ENCODE measurements around the gene WIPF3.

WIPF3 gene

DNA sequence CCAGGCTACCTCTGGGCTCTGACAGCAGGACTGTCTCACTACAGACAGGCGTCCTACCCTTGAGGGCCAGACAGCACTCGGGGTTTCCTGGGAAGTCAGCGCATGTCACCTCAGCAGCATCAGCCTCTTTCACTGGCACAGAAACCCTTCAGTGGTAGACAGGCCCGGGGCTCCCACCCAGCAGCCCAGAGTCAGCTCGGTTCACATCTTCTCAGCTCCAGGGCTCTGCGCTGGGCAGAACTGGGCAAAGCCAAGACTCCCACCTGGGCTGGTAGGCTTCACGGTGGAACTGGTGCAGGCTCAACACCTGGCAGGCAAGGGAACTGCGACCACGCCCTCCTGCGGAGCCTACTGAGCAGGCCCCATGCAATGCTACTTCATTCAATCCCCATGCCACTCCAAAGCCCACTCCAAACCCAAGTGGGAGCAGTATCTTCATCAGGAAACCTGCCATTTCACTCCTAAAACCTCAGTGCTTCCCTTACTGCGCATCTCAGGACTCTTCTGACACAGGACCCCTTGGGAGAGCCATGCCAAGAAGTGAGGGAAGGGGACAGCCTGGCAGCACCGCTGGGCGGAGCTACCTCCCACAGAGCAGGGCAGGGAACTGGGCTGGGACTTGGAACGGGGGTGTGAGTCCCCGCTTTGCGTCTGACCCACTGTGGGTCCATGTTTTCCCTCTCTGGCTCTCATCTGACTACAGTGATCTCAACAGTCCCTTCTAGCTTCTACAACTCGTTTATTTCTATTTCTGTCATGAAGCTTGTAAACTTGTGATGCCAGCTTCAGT is 122.9 kb downstream of the WIPF3 start:
- H3K4me3 ChIP-seq (ENCODE audit: low read depth, low read length): no peak overlapping the region
- TF ChIP-seq, protein P1, sequence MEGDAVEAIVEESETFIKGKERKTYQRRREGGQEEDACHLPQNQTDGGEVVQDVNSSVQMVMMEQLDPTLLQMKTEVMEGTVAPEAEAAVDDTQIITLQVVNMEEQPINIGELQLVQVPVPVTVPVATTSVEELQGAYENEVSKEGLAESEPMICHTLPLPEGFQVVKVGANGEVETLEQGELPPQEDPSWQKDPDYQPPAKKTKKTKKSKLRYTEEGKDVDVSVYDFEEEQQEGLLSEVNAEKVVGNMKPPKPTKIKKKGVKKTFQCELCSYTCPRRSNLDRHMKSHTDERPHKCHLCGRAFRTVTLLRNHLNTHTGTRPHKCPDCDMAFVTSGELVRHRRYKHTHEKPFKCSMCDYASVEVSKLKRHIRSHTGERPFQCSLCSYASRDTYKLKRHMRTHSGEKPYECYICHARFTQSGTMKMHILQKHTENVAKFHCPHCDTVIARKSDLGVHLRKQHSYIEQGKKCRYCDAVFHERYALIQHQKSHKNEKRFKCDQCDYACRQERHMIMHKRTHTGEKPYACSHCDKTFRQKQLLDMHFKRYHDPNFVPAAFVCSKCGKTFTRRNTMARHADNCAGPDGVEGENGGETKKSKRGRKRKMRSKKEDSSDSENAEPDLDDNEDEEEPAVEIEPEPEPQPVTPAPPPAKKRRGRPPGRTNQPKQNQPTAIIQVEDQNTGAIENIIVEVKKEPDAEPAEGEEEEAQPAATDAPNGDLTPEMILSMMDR (IDR thresholded peaks at IDR 0.05; ENCODE audit: control insufficient read depth, extremely low read depth, insufficient read depth): no peak
- DNase-seq (ENCODE audit: low read depth): no peak

DNA sequence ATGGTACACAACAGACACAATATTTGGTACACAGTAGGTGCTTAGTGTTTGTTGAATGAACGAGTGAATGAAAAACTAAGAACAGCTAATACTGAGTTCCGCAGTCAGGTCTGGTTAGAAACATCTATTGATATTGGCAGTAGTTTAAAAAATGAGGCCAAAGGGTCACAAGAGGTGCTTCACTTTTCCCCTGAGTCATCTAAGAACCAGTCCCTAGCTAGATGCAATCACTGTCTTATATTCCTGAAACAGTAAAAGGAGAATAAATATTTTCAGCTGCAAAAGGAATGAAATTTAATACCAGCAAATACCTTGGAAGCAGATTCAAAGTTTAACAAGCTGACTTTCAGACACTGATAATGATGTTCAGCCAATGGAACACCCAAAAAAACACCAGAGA is 128.8 kb downstream of the WIPF3 start:
- DNase-seq (ENCODE audit: low read depth): no peak
- H3K4me3 ChIP-seq (ENCODE audit: low read depth, low read length): no peak overlapping the region
- TF ChIP-seq, protein P1 (IDR thresholded peaks at IDR 0.05; ENCODE audit: control insufficient read depth, extremely low read depth, insufficient read depth): no peak

DNA sequence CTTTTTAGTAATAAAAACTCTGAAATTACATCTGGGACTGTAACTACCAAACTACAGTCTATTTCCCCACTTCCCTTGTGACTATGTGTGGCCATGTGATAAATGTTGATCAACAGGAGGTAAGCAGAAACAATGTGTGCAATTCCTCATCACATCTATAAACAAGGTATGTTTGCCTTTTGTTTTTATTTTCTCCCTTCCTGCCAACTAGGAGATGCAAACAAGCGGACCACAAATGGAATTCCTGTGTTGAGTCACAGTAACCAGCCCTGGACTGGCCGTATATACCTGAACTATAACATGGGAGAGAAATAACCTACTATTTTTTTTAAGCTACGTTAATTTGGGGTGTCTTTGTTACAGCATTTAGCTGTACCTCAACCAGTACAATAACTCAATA is 130.8 kb downstream of the WIPF3 start:
- no peak overlapping the region for H3K4me3 ChIP-seq (ENCODE audit: low read depth, low read length)
- DNase-seq (ENCODE audit: low read depth): no peak
- TF ChIP-seq, protein P1 (IDR thresholded peaks at IDR 0.05; ENCODE audit: control insufficient read depth, extremely low read depth, insufficient read depth): no peak

DNA sequence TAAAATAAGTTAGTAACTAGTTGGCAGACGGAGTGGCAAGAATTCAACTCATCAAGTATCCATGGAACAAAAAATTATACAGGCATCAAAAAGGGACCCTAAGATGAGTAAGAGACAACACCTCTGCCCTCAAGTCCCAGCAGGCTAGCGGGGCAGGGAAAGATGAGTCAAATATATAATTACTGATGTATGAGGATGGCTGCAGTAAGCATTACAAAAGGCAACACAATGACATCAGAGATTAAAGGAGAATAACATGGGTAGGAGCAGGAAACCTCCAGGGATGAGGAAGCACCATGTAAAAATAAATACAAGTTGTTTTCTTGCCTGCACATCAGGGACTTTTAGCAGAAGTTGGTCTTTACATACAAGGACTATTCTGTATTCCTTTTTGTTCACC is 133.9 kb downstream of the WIPF3 start:
- TF ChIP-seq, protein P1 (IDR thresholded peaks at IDR 0.05; ENCODE audit: control insufficient read depth, extremely low read depth, insufficient read depth): no peak
- DNase-seq (ENCODE audit: low read depth): no peak
- H3K4me3 ChIP-seq (ENCODE audit: low read depth, low read length): no peak overlapping the region

DNA sequence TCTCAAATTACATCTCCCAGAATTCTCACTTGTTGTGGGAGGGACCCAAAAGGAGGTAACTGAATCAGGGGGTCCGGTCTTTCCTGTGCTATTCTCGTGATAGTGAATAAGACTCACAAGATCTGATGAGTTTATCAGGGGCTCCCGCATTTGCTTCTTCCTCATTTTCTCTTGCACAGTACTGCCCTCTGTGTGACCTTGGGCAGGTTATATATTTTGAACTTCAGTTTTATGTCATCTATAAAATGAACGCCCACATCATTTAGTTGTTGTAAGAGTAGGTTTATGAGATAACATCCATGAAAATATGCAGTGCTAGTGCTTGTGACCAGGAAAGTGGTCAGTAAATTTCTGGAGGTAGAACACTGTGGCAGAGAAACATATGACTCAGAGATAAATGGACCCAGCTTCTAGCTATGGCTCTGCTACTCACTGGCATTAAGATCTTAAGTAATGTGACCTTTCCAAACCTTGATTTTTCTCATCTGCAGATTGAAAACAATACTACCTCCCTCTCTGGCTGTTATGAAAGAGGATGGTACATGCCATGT is 139.0 kb downstream of the WIPF3 start:
- no peak overlapping the region for H3K4me3 ChIP-seq (ENCODE audit: low read depth, low read length)
- no peak for DNase-seq (ENCODE audit: low read depth)
- TF ChIP-seq, protein P1 (IDR thresholded peaks at IDR 0.05; ENCODE audit: control insufficient read depth, extremely low read depth, insufficient read depth): no peak

DNA sequence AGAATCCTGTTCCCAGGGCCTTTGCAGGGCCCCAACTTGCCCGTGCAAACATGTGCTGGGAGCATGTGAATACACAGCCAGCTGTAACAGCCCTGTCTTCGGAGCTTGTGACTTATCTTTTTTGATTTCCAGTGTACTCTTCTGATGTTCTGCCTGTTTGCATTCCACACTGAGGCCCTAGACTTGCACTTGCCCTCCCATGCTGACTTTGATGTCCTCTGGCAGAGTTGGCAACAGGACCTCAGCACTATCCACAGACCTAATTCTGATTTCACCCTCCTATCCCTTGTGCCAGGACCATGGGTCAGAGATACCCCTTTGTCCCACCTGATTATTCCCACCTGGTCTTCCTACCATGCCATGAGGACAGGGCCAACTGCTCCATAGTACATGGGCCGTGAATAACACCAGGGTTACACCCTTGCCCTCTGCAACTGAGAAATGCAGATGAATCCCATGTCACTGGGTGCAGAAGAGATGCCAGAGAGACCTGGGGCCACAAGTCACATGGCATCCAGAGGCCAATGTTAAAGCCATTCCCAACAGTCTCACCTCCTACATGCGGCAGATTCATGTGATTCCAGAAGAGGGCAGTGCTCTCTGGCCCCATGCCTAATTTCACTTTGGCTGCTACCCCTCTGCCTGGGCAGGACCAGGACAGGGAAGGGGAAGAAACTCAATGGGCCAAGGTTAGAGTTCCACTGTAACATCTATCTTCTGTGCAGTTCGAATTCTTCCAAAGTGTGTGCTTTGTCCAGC is 140.3 kb downstream of the WIPF3 start:
- TF ChIP-seq, protein P1 (IDR thresholded peaks at IDR 0.05; ENCODE audit: control insufficient read depth, extremely low read depth, insufficient read depth): peak; percentile 37
- no peak for DNase-seq (ENCODE audit: low read depth)

More for the DNA sequence above, 140.3 kb downstream of the WIPF3 start:
- no peak overlapping the region for H3K4me3 ChIP-seq (ENCODE audit: low read depth, low read length)
